NCI-H460 (cell line): ENCODE results near the gene PPA1. TPM values are rescaled to one million over a fixed set of nuclear protein-coding genes. Genes with fewer than 3 reads are reported as not detected.
"Not testable (repeated sequence)": the region's sequence is repeated elsewhere in the genome, so short reads cannot be mapped to it uniquely, and the experiment has no call there.

Experiments
- DNase-seq: peaks from one replicate; pipeline ENCODE4 v3.0.0-alpha.2; 2016; ENCODE audit warnings: low read depth; ENCODE audit errors: extremely low read depth
- polyA plus RNA-seq: library from polyadenylated mRNA; depleted of rRNA; stranded (reverse); fragments of >200 nt; gene quantifications from 2 replicates; pipeline ENCODE4 v1.2.3, GENCODE V29; 2014; cell fraction: nucleus; rRNA removed
- total RNA-seq: library from RNA; depleted of rRNA; stranded (reverse); fragments of >200 nt; shearing (Covaris generic); gene quantifications from 2 replicates; pipeline ENCODE4 v1.2.3, GENCODE V29; 2014; rRNA removed

PPA1 gene
- 389 and 397 TPM in 2 replicates for total RNA-seq
- polyA plus RNA-seq: 258 and 309 TPM in 2 replicates

DNA sequence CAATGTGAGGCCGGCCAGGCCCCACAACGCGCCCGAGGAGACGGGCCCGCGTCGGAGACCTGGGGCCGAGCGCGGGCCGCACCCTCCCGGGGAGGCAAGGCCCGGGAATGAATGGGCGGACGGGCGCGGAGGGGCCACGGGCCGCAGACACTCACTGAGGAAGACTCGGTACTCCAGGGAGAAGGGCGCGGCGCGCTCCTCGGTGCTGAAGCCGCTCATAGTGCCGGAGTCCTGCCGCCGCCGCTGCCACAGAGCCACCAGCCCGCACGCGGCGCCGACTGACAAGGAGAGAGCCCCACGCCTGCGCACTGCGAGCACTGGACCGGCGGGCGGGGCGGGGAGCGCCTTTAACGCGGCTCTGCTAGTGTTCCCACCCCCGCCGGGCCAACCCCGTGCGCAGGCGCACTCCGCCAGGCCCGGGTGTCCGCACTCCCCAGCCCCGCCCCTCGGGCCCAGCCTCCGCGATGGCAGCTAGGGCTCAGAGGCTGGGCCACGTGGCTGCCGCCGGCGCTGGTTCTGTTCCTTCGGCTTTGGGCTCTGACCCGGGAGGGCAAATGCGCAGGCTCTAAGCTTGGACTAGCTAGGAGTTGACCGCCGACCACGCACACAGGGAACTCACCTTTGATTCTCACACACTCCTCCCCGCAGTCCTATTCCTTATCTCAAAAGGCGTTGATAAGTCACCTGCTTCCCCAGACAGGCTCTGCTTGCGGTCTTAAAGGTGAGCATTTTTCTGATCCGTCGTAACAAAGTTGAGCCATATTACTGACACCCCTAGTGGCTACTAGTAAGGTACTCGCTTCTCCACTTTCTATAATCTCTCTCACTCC, at the start of gene PPA1:
TSS of gene PPA1 (minus strand) at position 321 of the 830 bp plus-strand sequence. CDS start at position 219, 102 bp downstream.
- DNase-seq: peak; percentile 95

DNA sequence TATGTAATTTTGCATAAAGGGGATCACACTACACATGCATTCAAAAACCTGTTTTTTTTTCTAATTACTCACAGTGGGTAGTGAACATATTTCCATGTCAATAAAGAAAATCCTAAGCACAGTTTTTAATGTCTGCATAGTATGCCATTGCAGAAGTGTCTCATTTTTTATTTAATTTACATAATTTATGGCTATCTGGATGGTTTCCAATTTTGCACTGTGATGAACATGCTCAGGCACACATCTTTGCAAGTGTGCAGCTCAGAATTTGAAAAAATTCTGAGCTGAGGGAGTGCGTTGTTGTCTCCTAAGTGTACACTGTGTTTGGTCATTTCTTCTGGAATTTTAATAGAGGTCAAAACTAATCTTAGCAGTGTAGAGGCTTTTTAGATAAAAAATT, 48.4 kb upstream of the PPA1 start:
- DNase-seq: no peak

- DNase-seq: no peak
Measured at GRCh38 chr10:70280099-70280498, 46.9 kb upstream of the PPA1 start.

- DNase-seq: no peak
Measured at GRCh38 chr10:70277396-70278030, 44.3 kb upstream of the PPA1 start.

DNA sequence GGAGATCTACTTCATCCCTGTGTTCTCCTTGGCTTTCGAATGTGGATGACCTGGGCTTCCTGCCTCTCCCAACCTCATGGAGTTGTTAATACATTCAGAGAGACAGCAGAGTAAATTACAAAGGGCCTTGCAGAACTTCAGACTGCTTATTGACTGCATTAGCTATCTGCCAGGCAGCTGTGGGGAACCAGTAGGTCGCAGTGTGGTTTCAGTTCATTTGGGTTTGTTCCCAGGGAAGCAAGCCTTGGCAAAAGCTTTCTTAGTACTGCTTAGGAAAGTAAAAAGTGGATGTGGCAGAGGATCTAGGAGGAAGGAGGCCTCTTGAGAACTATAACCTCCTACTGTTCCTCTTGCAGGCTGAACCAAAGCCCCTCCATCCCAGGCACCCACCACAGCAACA, 41.4 kb upstream of the PPA1 start:
- no peak for DNase-seq

DNA sequence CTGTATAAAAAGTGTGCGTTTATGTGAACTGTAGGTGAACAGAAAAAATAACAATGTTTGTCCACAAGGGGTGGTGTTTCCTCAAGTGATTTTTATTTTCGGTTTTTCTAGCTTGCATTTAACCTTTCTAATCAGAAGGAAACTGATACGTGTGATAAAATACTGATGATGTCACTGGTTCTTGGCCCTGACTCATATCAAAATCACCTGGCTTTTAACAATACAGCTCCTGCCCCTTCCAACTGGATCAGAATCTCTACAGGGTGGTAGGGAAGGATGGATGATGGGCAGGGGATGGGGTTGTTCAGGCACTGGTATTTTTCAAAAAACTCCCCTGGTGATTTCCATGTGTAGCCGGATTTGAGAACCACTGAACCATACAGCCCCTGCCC, 39.7 kb upstream of the PPA1 start:
- no peak for DNase-seq

DNA sequence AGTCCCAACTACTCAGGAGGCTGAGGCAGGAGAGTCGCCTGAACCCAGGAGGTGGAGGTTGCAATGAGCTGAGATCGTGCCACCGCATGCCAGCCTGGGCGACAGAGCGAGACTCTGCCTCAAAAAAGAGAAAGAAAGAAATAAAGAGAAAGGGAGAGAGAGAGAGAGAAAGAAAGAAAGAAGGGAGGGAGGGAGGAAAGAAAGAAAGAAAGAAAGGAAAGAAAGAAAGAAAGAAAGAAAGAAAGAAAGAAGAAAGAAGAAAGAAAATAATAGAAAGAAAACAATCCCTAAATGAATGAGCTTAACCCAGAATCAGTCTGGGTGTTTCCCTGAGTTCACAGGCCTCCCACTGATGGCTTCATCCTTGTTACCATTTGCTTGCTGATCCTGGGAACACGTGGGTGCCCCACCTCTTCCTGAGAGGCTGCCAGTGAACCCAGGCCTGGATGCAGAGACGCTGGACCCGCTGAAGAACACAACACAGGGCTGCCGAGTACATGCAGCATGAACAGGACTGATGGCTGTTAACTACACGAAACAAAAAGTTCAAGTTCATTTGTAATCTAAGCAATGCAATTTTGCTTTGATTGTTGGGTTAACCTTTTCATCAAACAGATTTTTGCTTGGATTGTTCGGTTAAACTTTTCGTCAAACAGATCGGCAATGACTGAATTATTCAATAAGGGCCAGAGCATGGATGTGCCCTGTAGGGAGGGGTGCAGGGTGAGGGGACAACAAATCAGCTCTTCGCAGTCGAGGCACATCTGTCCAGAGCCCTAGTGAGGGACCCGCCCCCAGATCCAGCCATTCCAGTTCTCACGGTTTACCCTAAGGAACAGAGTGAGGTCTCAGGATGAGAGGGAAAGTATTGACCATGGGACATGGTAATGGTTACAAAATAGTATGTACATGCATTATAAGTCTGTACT, 39.0 kb upstream of the PPA1 start:
- no peak for DNase-seq

DNA sequence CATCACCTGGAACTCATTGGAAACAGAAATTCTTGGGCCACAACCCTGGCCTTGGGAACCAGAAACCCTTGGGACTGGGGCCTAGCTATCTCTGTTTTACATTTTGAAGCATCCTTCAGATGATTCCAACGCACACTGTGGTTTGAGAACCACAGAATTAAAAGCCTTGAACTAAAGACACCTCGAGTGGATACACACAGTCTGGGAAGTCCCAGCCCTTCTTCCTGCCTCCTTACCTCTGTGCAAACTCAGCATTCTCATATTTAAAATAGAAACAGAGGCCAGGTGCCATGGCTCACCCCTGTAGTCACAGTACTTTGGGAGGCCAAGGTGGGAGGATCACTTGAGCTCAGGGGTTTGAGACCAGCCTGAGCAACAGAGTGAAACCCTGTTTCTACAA, 37.7 kb upstream of the PPA1 start:
- no peak for DNase-seq

GRCh38 chr10:70269741-70270140, 36.5 kb upstream of the PPA1 start:
- no peak for DNase-seq

DNA sequence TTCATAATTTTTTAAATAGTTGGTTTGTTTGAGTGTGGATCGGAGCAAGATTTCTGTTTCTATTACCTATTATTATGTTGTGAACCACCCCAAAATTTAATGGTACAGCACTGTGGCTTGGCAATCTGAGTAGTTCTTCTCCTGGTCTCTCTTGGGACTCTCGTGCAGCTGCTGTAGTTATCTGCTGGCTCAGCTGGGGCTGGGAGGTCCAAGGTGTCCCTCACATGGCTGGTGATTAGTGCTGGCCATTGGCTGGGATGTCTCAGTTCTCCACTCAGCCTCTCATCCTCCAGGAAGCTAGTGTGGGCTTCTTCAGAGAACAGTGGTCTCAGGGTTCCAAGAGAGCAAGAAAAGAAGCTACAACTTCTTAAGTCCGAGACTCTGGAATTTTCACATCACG, 35.1 kb upstream of the PPA1 start:
- DNase-seq: no peak

- DNase-seq: peak; percentile 36
Measured at GRCh38 chr10:70267161-70267933, 34.1 kb upstream of the PPA1 start.

DNA sequence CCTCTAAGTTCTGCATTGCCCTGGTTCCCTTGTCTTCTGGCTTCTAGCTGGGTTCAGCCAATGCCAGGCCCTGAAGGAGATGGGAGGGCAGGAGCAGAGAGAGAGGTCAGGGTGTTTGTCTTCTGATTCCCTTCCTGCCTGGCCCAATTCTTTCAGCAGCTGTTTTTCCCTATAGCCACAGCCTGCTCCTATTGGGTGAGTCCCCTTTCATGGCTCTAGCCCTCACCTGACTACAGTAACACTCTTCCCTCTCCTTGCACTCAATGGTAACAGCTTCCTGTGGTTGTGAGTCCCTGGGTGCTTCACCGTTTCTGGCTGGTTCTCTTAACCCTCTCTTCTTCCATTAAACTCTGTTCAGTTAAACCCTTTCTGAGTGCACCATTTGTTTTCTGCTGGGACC, 33.5 kb upstream of the PPA1 start:
- no peak for DNase-seq

DNA sequence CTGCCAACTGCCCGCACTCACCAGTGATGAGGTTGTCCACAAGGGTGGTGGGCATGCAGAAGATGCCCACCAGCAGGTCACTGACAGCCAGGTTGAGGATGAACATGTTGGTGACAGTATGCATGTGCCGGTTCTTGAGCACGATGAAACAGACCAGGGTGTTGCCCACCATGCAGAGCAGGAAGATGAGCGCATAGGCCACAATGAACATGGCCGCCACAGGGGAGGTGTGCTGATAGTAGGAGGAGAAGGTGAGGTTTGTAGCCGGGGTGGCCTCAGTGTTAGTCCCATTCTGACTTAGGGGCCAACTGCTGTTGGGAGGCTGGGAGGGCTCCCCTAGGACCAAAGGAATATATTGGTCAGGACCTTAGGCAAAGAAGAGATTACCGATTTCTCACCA, 32.8 kb upstream of the PPA1 start:
- DNase-seq: no peak

- no peak for DNase-seq
Measured at GRCh38 chr10:70265032-70265689, 31.9 kb upstream of the PPA1 start.

DNA sequence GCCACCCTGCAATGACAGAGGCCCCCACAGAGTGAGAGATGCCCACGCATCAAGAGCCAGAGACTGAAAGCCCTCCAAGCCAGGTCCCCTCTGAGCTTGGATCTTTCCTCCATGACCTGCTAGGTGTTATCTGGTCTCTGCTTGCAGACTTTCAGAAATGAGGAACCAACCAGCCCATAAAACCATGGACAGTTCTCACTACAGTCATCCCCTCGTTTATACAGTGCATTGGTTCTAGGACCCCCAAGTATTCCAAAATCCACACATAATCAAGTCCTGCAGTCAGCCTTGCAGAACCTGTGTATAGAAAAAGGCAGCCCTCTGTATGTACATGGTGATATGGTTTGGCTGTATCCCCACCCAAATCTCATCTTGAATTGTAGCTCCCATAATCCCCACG, 27.5 kb upstream of the PPA1 start:
- DNase-seq: no peak

DNA sequence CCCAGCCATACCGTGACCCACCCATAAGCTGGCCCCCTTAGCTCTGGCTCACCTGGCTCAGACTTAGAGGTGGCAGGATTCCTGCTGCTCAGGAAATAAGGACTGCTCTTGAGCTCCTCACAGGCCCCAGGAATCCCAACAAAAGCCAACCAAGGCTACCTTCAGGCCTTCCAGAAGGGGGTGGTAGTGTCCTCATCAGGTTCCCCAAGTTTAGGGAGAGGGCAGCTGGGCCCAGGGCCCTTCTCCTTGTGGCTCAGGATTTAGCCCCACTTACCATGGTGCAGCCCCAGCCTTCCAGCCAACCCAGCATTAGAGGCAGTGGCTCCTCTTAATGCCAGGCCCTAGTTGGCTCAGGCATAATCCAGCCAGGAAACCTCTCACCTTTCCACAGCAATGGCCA, 27.0 kb upstream of the PPA1 start:
- no peak for DNase-seq

DNA sequence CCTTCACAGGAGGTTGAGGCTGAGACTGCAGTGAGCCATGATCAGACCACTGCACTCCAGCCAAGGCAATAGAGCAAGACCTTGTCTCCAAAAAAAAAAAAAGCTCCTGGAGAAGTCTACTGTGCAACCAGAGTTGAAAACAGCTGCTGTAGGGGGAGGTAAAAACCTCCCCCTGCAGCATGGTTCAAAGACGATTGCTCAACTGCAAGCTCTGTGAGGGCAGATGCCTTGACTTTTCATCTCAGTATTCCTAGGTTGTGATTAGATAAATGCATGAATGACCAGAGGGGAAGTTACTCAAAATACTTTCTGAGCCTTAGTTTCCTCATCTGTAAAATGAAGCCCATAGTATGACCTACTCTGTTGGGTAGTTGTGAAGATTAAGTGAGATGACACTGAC, 25.0 kb upstream of the PPA1 start:
- DNase-seq: no peak

DNA sequence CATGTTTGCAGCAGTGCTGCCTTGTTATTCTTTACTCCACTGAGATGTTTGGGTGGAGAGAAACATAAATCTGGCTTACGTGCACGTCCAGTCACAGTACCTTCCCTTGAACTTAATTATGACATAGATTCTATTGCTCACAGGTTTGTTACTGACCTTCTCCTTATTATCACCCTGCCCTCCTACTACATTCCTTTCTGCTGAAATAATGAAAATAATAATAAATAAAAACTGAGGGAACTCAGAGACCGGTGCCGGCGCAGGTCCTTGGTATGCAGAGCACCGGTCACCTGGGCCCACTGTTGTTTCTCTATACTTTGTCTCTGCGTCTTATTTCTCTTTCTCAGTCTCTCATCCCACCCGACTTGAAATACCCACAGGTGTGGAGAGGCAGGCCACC, 24.6 kb upstream of the PPA1 start:
- not testable (repeated sequence) for DNase-seq

- no peak for DNase-seq
Measured at GRCh38 chr10:70256463-70256862, 23.2 kb upstream of the PPA1 start.
